Suppressor macrophage treated with lipopolysaccharide for 1 hour (primary cell): ENCODE results near the gene GSK3B.
A peak's percentile ranks its signal among the peaks of the same experiment; 100 is the strongest.

ENCODE experiments used
- DNase-seq, 3 donors: peaks; one replicate each; pipeline ENCODE4 v3.0.0-alpha.2; 2020 to 2022

GSK3B gene

GRCh38 chr3:120093911-120094775 lies at the start of gene GSK3B:
Gene GSK3B, minus strand, starts transcription at chr3:120094447. Its CDS starts 1,013 bp downstream, at chr3:120093434.
- no peak for DNase-seq

GRCh38 chr3:120143676-120144075 lies 49.4 kb upstream of the GSK3B start:
- no peak for DNase-seq

- DNase-seq = no peak
Measured at GRCh38 chr3:120142236-120142635, 48.0 kb upstream of the GSK3B start.

- DNase-seq = no peak
Measured at GRCh38 chr3:120140098-120140742, 46.0 kb upstream of the GSK3B start.

- no peak for DNase-seq
Measured at GRCh38 chr3:120139140-120139539, 44.9 kb upstream of the GSK3B start.

DNA sequence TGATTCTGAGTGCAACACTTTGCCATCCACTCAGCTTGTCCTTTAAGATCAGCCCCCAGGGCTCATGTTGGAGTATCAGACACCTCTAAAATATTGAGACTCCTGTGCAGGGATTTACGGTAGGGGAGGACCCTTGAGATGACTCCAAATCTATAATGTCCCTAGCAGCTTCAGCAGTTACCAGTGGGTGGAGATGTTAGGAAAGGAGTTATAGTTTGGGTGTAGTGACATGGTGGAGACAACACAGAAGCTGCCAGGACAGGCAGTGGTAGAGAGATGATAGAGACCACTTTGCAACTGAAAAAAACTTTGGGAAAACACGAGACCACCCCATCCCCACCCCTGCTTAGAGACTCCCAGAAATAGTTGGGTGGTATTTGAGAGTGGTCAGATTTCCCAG lies 43.3 kb upstream of the GSK3B start:
- DNase-seq = no peak

DNA sequence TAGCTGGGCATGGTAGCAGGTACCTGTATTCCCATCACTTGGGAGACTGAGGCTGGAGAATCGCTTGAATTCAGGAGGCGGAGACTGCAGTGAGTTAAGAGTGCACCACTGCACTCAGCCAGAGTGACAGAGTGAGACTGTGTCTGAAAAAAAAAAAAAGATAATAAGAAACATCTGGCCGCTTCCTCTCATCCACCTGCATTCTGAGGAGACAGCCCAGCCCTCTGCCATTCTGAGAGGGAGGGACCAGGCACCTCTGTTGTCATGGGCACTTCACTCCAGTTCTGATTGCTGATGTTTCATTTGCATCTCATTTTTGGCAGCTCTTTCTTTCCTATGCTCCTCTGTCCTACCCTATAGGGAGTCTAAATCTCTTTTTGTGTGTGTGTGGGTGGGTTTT lies 36.4 kb upstream of the GSK3B start:
- DNase-seq = no peak

DNA sequence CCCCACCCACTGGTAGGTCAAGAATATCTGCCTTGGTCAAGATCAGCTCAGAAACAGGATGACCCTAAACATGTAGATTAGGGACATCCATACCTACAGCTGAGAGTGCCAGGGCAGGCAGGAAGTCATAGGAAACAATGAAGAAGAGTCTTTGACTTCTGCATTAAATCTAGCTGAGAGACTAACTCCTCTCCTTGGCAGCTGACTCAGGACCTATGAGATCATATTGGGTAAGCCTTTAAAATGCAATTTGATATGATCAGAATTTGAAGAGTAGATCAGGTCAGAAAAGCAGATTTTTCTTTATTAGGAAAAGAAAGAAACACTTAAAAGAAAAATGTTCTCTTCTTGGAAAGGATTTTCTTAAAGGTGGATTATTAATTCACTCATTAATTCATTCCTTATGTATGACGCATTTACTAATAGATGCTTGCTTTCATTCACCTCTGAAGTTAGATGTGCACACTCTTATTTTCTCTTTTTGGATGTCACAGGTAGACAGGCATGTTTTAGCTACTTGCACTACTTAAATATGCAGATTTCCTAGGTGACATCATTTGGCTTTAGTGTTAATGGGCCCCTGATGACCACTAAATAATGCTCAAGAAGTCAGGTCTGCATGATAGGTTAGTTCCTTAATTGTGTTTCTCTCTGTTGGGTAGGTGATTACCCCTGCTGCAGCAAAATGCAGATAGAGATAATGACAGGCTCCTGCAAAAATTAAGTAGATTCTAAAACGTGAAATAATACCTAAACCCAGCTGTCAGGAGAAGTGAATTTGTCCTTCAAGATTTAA lies 35.7 kb upstream of the GSK3B start:
- no peak for DNase-seq

- DNase-seq = no peak
Measured at GRCh38 chr3:120129051-120129450, 34.8 kb upstream of the GSK3B start.

GRCh38 chr3:120125992-120126391 lies 31.7 kb upstream of the GSK3B start:
- DNase-seq = no peak

- DNase-seq = no peak
Measured at GRCh38 chr3:120119846-120120510, 25.7 kb upstream of the GSK3B start.

DNA sequence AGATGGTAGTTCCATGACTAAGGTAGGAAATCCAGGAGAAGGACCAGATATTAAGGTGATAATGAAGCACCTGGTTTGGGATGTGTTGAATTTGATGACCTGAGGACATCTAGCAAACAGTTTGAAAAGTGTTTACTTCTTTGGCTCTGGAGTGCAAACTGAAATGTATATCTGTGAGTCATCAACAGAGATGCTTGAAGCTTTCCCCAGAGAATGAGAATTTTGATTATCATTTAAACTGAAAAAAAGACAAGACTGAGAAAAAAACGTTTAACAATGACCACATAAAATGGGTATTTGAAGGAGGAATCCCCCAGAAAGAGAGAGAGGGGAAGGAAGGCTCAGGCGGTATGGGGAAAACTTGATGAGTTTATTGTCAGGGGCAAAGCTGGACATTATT lies 20.7 kb upstream of the GSK3B start:
- DNase-seq = no peak

DNA sequence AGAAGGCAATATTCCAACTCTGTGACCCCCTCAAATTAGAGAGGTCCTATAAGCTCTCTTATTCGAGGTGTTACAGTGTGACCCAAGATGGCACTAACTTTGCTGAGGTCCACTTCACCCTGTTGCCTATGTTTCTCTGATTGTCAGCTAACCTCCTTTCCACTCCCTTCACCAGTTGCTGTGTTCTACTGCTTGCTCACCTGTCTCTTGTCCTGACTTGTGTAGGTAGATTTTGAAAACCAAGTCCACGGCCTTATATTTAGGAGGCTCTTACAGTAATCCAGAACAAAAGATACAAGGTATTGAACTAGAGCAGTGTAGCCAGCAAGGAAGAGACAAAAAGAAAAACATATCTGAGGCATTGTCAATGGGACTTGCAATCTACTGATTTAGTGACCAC lies 20.1 kb upstream of the GSK3B start:
- DNase-seq = no peak

GRCh38 chr3:120113128-120114116 lies 19.2 kb upstream of the GSK3B start:
- peak in 1 of 3 donors; percentile 29 for DNase-seq

DNA sequence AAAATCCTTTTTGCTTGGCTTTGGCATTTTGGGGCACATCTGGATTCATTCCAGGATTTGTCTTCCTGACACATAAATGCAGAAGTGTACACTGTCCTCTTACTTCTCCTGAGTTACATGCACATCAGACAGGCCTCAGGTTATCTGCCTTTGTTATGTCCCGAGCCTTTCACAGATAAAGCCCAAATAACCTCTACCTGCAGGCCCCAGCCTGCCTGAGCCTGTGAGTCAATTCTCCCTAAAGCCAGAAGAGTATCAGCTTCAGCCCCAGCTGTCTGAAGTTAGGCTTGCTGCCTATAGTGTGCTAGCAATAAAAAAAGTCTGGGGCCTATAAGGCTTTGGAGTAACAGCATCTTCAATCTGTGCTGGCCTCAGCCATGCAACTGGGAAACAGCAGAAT lies 17.7 kb upstream of the GSK3B start:
- no peak for DNase-seq

DNA sequence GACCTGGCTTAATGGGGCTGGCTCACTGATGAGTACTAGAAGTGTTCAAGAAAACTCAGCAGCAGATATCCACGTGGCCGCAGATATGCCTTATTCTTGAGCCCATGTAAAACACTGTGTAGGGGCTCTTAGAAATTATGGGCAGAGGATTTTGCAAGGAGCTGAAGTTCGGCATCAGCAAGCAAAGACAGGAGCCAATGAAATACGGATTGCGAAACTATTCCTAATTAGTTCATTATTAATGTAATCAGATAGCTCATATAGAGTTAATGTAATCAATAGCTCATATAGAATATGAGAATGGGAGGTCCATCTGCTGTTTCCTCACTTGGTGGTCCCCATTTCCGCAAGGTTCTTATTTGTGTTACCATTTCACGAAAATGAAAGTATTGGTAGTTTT lies 9.0 kb upstream of the GSK3B start:
- DNase-seq = no peak

GRCh38 chr3:120102674-120103073 lies 8.4 kb upstream of the GSK3B start:
- DNase-seq = no peak

- DNase-seq = no peak
Measured at GRCh38 chr3:120102232-120102631, 8.0 kb upstream of the GSK3B start.

- DNase-seq = no peak
Measured at GRCh38 chr3:120101624-120102023, 7.4 kb upstream of the GSK3B start.

GRCh38 chr3:120100711-120101110 lies 6.5 kb upstream of the GSK3B start:
- no peak for DNase-seq

DNA sequence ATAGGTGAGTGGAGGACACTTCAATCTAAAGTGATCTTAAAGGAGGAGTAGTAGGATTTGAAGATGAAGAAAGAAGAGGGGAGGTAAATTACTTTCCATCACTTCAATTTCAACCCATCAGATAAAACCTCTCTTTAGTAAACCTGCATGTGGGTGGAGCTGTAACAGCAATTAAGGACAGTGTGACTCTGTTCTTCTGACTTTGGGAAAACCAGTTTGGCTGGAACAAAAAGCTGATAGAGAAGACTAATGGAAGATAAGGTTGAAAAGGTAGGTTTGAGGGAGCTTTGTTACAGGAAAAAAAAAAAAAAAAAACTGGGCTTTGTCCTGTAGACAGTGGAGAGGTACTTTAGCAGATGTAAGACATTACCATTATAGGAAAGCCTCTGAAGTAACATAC lies 4.5 kb upstream of the GSK3B start:
- no peak for DNase-seq

GRCh38 chr3:120095979-120096426 lies 1.8 kb upstream of the GSK3B start:
- no peak for DNase-seq
